ENCODE results near the gene TRAPPC2L.

- TF ChIP-seq POLR2AphosphoS5 (IDR thresholded peaks at IDR 0.05; ENCODE audit: low read depth, low read length) (no peak), TAF1 (IDR thresholded peaks at IDR 0.05; ENCODE audit: low read depth, low read length) (no peak), POLR2A (IDR thresholded peaks at IDR 0.05; ENCODE audit: low read depth, low read length) (no peak), PAX5 (IDR thresholded peaks at IDR 0.05; ENCODE audit: insufficient read depth, low read length, severe bottlenecking) (no peak), SPI1 (IDR thresholded peaks at IDR 0.05; ENCODE audit: low read depth, low read length) (no peak)
Measured at GRCh38 chr16:88847654-88848053, 9.3 kb upstream of the TRAPPC2L start.
